MCF 10A (cell line): ENCODE measurements around the gene CALHM1. TPM values are rescaled to one million over a fixed set of nuclear protein-coding genes. Genes with fewer than 3 reads are reported as not detected.
A peak's percentile ranks its signal among the peaks of the same experiment; 100 is the strongest.

Experiments used
- BruUV-seq: library from RNA; stranded (reverse); fragments of 400-500 nt; replicated peaks from 2 replicates; lab custom pipeline; 2021; lab: Mats Ljungman, UMichigan
- CTCF ChIA-PET: fragments of 300-600 bp; sonication (Branson Sonifier 250); formaldehyde crosslinking; extraction: SDS; loops from one replicate; lab custom pipeline; 2021; ENCODE audit warnings: antibody characterized with exemption, inconsistent platforms; lab: Yijun Ruan, JAX
- POLR2A ChIA-PET: fragments of 300-600, 350-650 bp; sonication (Branson Sonifier 250); formaldehyde crosslinking; extraction: SDS; loops from one replicate; lab custom pipeline; 2020; ENCODE audit warnings: antibody characterized with exemption, inconsistent platforms; lab: Yijun Ruan, JAX
- DNase-seq: peaks from one replicate; pipeline ENCODE4 v3.0.0-alpha.2; 2018; ENCODE audit not compliant: unreplicated experiment
- H3K27ac Mint-ChIP-seq: one replicate; pipeline ENCODE4 v1.8.0; 2022; ENCODE audit warnings: mild to moderate bottlenecking, low read depth, mixed read lengths; ENCODE audit not compliant: unreplicated experiment
- H3K27me3 Mint-ChIP-seq: one replicate; pipeline ENCODE4 v1.8.0; 2022; ENCODE audit warnings: mixed read lengths; ENCODE audit not compliant: insufficient read depth, unreplicated experiment
- H3K36me3 Mint-ChIP-seq: one replicate; pipeline ENCODE4 v1.8.0; 2022; ENCODE audit warnings: mild to moderate bottlenecking, moderate library complexity, mixed read lengths; ENCODE audit not compliant: insufficient read depth, unreplicated experiment
- H3K4me1 Mint-ChIP-seq: one replicate; pipeline ENCODE4 v1.8.0; 2022; ENCODE audit warnings: mixed read lengths; ENCODE audit not compliant: insufficient read depth, unreplicated experiment
- H3K4me3 Mint-ChIP-seq: one replicate; pipeline ENCODE4 v1.8.0; 2022; ENCODE audit warnings: mild to moderate bottlenecking, moderate library complexity, mixed read lengths; ENCODE audit not compliant: unreplicated experiment
- H3K9me3 Mint-ChIP-seq: one replicate; pipeline ENCODE4 v1.8.0; 2022; ENCODE audit warnings: mixed read lengths; ENCODE audit not compliant: unreplicated experiment
- intact Hi-C: fragments of 100-400 bp; cut with micrococcal nuclease; formaldehyde crosslinking; loops from 2 replicates; pipeline ENCODE4 v1.14.1; 2022
- total RNA-seq: library from RNA; stranded (reverse); gene quantifications from 2 replicates; pipeline ENCODE4 v1.2.3, GENCODE V29; 2022
- TF ChIP-seq, protein P1 (sequence below): fragments of 200-600 bp; IDR thresholded peaks from one replicate; pipeline ENCODE4 v1.8.0; 2022; ENCODE audit warnings: antibody characterized with exemption, mild to moderate bottlenecking; ENCODE audit not compliant: unreplicated experiment

Gene CALHM1
- total RNA-seq, 1 experiment from 2014 or later: not detected

GRCh38 chr10:103448746-103449145 is 10.0 kb downstream of the CALHM1 start:
- TF ChIP-seq, protein P1, sequence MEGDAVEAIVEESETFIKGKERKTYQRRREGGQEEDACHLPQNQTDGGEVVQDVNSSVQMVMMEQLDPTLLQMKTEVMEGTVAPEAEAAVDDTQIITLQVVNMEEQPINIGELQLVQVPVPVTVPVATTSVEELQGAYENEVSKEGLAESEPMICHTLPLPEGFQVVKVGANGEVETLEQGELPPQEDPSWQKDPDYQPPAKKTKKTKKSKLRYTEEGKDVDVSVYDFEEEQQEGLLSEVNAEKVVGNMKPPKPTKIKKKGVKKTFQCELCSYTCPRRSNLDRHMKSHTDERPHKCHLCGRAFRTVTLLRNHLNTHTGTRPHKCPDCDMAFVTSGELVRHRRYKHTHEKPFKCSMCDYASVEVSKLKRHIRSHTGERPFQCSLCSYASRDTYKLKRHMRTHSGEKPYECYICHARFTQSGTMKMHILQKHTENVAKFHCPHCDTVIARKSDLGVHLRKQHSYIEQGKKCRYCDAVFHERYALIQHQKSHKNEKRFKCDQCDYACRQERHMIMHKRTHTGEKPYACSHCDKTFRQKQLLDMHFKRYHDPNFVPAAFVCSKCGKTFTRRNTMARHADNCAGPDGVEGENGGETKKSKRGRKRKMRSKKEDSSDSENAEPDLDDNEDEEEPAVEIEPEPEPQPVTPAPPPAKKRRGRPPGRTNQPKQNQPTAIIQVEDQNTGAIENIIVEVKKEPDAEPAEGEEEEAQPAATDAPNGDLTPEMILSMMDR: no peak
- ChIA-PET CTCF (interaction anchor here (0.6 to 0.9 kb wide), 2 partner anchors 94 to 286 kb away, joined by 3 read pairs; no protein-coding TSS in a partner anchor), POLR2A (interaction anchor here (0.7 kb wide), 1 partner anchor 15 kb away, joined by 3 read pairs; no protein-coding TSS in a partner anchor)
- Mint-ChIP-seq H3K27ac (peak overlapping the region; percentile 5), H3K27me3 (no peaks in the 10 kb centered on the region), H3K9me3 (no peaks in the 10 kb centered on the region), H3K4me3 (no peak overlapping the region), H3K4me1 (peaks cover 25% of the 10 kb centered on the region), H3K36me3 (peaks cover 58% of the 10 kb centered on the region)
- intact Hi-C loops: loop anchor here (5.0 kb wide), 1 partner anchor 34 kb away; no protein-coding TSS in a partner anchor
- DNase-seq: peak; percentile 75
- BruUV-seq: no TSS peak

DNA sequence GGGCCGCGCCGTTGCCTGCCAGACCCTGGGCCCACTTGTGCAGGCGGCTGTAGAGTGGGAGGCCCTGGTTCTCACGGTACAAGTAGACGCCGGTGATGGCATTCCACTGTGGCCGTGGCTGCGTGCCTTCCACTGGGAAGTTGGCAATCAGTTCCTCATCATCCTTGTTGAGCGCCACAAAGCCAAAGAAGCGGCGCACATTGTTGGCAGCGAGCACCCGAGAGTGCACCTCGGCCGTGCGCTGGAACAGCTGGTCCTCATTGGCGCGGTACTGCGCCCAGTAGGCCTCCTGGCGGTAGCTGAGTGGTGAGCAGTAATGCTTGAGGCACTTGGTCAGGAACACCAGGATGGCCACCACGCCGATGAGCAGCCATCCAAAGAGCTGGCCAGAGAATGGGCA is 11.5 kb downstream of the CALHM1 start:
- Mint-ChIP-seq H3K36me3 (peaks cover 72% of the 10 kb centered on the region), H3K4me1 (peaks cover 25% of the 10 kb centered on the region), H3K4me3 (no peak overlapping the region), H3K27ac (no peak overlapping the region), H3K27me3 (no peaks in the 10 kb centered on the region), H3K9me3 (no peaks in the 10 kb centered on the region)
- ChIA-PET POLR2A (interaction anchor here (2.2 kb wide), 1 partner anchor 12 kb away, joined by 5 read pairs; no protein-coding TSS in a partner anchor), CTCF (no interaction called here)
- intact Hi-C loops: loop anchor here (5.0 kb wide), 1 partner anchor 35 kb away; no protein-coding TSS in a partner anchor
- DNase-seq: no peak
- TF ChIP-seq, protein P1: no peak
- no TSS peak for BruUV-seq

DNA sequence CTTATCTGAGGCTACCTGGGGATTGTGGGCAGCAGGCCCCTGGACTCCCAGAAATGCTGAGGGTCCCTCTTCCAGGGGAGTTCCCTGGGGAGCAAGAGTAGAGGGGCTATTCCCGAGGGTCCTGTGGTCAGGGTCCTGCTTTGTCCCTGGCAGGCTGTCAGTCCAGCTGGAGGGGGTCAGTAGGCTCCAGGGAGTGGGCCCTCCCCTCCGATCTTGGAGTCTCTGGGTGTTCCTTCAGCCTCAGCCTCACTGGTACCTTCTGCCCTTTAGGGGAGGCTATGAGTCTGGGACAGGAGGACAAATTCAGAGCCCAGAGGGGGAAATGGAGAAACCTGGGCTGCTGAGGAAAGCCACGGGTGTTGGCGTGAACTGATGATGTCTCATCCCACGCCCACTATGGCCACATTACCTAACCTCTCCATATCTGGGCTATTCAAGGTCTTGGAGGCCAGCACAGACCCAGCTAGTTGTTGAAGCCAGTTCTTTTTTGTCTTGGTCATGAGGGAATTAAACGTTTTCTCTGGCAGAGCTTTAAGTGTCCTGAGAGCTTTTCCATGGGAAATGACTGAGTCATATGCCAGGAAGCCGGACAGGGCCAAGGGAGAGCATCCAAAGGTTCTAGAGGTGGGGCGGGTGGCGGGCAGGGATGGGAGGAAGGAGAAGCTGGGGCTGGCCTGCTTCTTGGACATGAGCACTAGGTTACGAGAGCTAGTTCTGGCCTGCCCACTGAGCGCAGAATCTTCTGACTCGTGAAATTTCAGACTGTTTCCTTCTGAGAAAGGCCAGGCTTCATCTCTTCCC is 12.7 kb downstream of the CALHM1 start:
- ChIA-PET CTCF (interaction anchor here (0.6 kb wide), 2 partner anchors 11 to 1275 kb away, joined by 3 read pairs; no protein-coding TSS in a partner anchor), POLR2A (interaction anchor here (0.6 to 2.2 kb wide), 2 partner anchors 11 to 39 kb away, joined by 3 to 5 read pairs; no protein-coding TSS in a partner anchor)
- Mint-ChIP-seq H3K27ac (peak overlapping the region; percentile 46), H3K36me3 (peaks cover 80% of the 10 kb centered on the region), H3K9me3 (no peaks in the 10 kb centered on the region), H3K4me1 (peaks cover 18% of the 10 kb centered on the region), H3K4me3 (no peak overlapping the region), H3K27me3 (no peaks in the 10 kb centered on the region)
- intact Hi-C loops: loop anchor here (5.0 kb wide), 1 partner anchor 36 kb away; no protein-coding TSS in a partner anchor
- BruUV-seq: TSS peak; percentile 65
- TF ChIP-seq, protein P1: no peak
- peak; percentile 51 for DNase-seq

GRCh38 chr10:103445366-103445765 is 13.3 kb downstream of the CALHM1 start:
- TF ChIP-seq, protein P1: no peak
- Mint-ChIP-seq H3K36me3 (peaks cover 84% of the 10 kb centered on the region), H3K27me3 (no peaks in the 10 kb centered on the region), H3K4me3 (no peak overlapping the region), H3K4me1 (peaks cover 12% of the 10 kb centered on the region), H3K27ac (peak overlapping the region; percentile 31), H3K9me3 (no peaks in the 10 kb centered on the region)
- intact Hi-C loops: loop anchor here (5.0 kb wide), 1 partner anchor 37 kb away; no protein-coding TSS in a partner anchor
- no TSS peak for BruUV-seq
- no peak for DNase-seq
- ChIA-PET CTCF (interaction anchor here (0.6 kb wide), 2 partner anchors 42 to 1274 kb away, joined by 3 read pairs; no protein-coding TSS in a partner anchor), POLR2A (no interaction called here)
